ENCODE data around the gene TMEM184B. TPM values are rescaled to one million over a fixed set of nuclear protein-coding genes. Genes with fewer than 3 reads are reported as not detected.

The TMEM184B gene
- total RNA-seq, 1 donor from 2014 or later = 88.0 TPM

GRCh38 chr22:38171927-38172831 is 100.6 kb downstream of the TMEM184B start:
- H3K4me3 Mint-ChIP-seq (ENCODE audit: unreplicated experiment) = no peak overlapping the region
- TF ChIP-seq CTCF (IDR thresholded peaks at IDR 0.05) = no peak
- no peaks in the 10 kb centered on the region for H3K9me3 Mint-ChIP-seq (ENCODE audit: unreplicated experiment)
- no peak for DNase-seq (ENCODE audit: extremely low spot score, unreplicated experiment)
- no peak overlapping the region for H3K27ac Mint-ChIP-seq (ENCODE audit: unreplicated experiment)
- no peaks in the 10 kb centered on the region for H3K27me3 Mint-ChIP-seq (ENCODE audit: unreplicated experiment)
- H3K4me1 Mint-ChIP-seq (ENCODE audit: unreplicated experiment) = peaks cover 28% of the 10 kb centered on the region
- peaks cover 5% of the 10 kb centered on the region for H3K36me3 Mint-ChIP-seq (ENCODE audit: unreplicated experiment)

- TF ChIP-seq CTCF (IDR thresholded peaks at IDR 0.05) = no peak
- H3K27ac Mint-ChIP-seq (ENCODE audit: unreplicated experiment) = no peak overlapping the region
- no peak overlapping the region for H3K4me3 Mint-ChIP-seq (ENCODE audit: unreplicated experiment)
- H3K9me3 Mint-ChIP-seq (ENCODE audit: unreplicated experiment) = no peaks in the 10 kb centered on the region
- H3K36me3 Mint-ChIP-seq (ENCODE audit: unreplicated experiment) = peaks cover 5% of the 10 kb centered on the region
- no peaks in the 10 kb centered on the region for H3K27me3 Mint-ChIP-seq (ENCODE audit: unreplicated experiment)
- no peak for DNase-seq (ENCODE audit: extremely low spot score, unreplicated experiment)
- peaks cover 26% of the 10 kb centered on the region for H3K4me1 Mint-ChIP-seq (ENCODE audit: unreplicated experiment)
Measured at GRCh38 chr22:38170469-38170868, 102.3 kb downstream of the TMEM184B start.

Other genes with a start within 250 kb of the TMEM184B start
- 26.2 and 27.9 TPM in 2 replicates for gene PICK1, start 215.6 kb downstream of the TMEM184B start, total RNA-seq
- not detected in 2 replicates for gene SLC16A8, start 188.8 kb downstream of the TMEM184B start, total RNA-seq
- gene BAIAP2L2, start 162.3 kb downstream of the TMEM184B start, total RNA-seq = 0.39 and 0.48 TPM in 2 replicates
- gene PLA2G6, start 91.2 kb downstream of the TMEM184B start, total RNA-seq = 41.6 and 48.8 TPM in 2 replicates
- gene MAFF, start 71.0 kb downstream of the TMEM184B start, total RNA-seq = 9.9 and 17.0 TPM in 2 replicates
- 175 and 176 TPM in 2 replicates for gene CSNK1E, start 44.4 kb upstream of the TMEM184B start, total RNA-seq
- gene KCNJ4, start 182.2 kb upstream of the TMEM184B start, total RNA-seq = 0.43 and 0.57 TPM in 2 replicates
- gene KDELR3, start 195.1 kb upstream of the TMEM184B start, total RNA-seq = 39.3 and 49.3 TPM in 2 replicates
- gene DDX17, start 233.3 kb upstream of the TMEM184B start, total RNA-seq = 439 and 466 TPM in 2 replicates

All from osteocyte (in vitro differentiated cells).